Putamen (tissue), 1 donor: ENCODE results near the gene ITGA7.

Experiments
- DNase-seq: peaks from one replicate; pipeline ENCODE4 v3.0.0-alpha.2; 2016; ENCODE audit warnings: low spot score

The ITGA7 gene

GRCh38 chr12:55733021-55733555 lies 25.4 kb upstream of the ITGA7 start:
- DNase-seq = no peak

GRCh38 chr12:55732288-55732687 lies 24.6 kb upstream of the ITGA7 start:
- no peak for DNase-seq

GRCh38 chr12:55729819-55730818 lies 22.4 kb upstream of the ITGA7 start:
- peak; percentile 77 for DNase-seq

GRCh38 chr12:55728939-55729818 lies 21.5 kb upstream of the ITGA7 start, which contains the start of gene CD63:
TSS of gene CD63 (minus strand) at chr12:55729009. CDS start at chr12:55728341, 668 bp downstream.
- DNase-seq = peak; percentile 95

- peak; percentile 75 for DNase-seq
Observed at GRCh38 chr12:55728186-55728938, 20.7 kb upstream of the ITGA7 start.

- DNase-seq = no peak
Observed at GRCh38 chr12:55727643-55728185, 20.0 kb upstream of the ITGA7 start.

- DNase-seq = no peak
Observed at GRCh38 chr12:55726971-55727370, 19.3 kb upstream of the ITGA7 start.

GRCh38 chr12:55725556-55725955 lies 17.9 kb upstream of the ITGA7 start:
- DNase-seq = no peak

- no peak for DNase-seq
Observed at GRCh38 chr12:55724940-55725309, 17.2 kb upstream of the ITGA7 start.

GRCh38 chr12:55724226-55724939 lies 16.7 kb upstream of the ITGA7 start:
- no peak for DNase-seq

- DNase-seq = no peak
Observed at GRCh38 chr12:55723516-55724225, 16.0 kb upstream of the ITGA7 start.

GRCh38 chr12:55722948-55723347 lies 15.2 kb upstream of the ITGA7 start:
- no peak for DNase-seq

- DNase-seq = no peak
Observed at GRCh38 chr12:55721601-55722213, 14.0 kb upstream of the ITGA7 start.

- no peak for DNase-seq
Observed at GRCh38 chr12:55720894-55721444, 13.3 kb upstream of the ITGA7 start.

- no peak for DNase-seq
Observed at GRCh38 chr12:55720071-55720564, 12.4 kb upstream of the ITGA7 start, which contains the start of gene RDH5. TSS of gene RDH5 (plus strand) at chr12:55720393. CDS start at chr12:55721185, 792 bp downstream.

GRCh38 chr12:55719371-55719770 lies 11.7 kb upstream of the ITGA7 start:
- DNase-seq = no peak

GRCh38 chr12:55718624-55719275 lies 11.0 kb upstream of the ITGA7 start:
- no peak for DNase-seq

- DNase-seq = no peak
Observed at GRCh38 chr12:55718015-55718414, 10.3 kb upstream of the ITGA7 start.
